ENCODE data around the gene ADAMTS13. TPM values are rescaled to one million over a fixed set of nuclear protein-coding genes. Genes with fewer than 3 reads are reported as not detected.

ADAMTS13 gene
- total RNA-seq, 1 donor from 2014 or later: 2.0 TPM

- Histone ChIP-seq H3K9me3 (no peaks in the 10 kb centered on the region), H3K4me1 (no peaks in the 10 kb centered on the region), H3K27me3 (no peaks in the 10 kb centered on the region), H3K36me3 (no peaks in the 10 kb centered on the region), H3K4me3 (no peak overlapping the region), H3K27ac (no peak overlapping the region)
- intact Hi-C loops (cut with DNase I): no loop called here
- TF ChIP-seq, protein P1, sequence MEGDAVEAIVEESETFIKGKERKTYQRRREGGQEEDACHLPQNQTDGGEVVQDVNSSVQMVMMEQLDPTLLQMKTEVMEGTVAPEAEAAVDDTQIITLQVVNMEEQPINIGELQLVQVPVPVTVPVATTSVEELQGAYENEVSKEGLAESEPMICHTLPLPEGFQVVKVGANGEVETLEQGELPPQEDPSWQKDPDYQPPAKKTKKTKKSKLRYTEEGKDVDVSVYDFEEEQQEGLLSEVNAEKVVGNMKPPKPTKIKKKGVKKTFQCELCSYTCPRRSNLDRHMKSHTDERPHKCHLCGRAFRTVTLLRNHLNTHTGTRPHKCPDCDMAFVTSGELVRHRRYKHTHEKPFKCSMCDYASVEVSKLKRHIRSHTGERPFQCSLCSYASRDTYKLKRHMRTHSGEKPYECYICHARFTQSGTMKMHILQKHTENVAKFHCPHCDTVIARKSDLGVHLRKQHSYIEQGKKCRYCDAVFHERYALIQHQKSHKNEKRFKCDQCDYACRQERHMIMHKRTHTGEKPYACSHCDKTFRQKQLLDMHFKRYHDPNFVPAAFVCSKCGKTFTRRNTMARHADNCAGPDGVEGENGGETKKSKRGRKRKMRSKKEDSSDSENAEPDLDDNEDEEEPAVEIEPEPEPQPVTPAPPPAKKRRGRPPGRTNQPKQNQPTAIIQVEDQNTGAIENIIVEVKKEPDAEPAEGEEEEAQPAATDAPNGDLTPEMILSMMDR (IDR thresholded peaks at IDR 0.05): no peak
- no peak for ATAC-seq
- no peak for DNase-seq
Measured at GRCh38 chr9:133383438-133383837, 38.7 kb upstream of the ADAMTS13 start.

DNA sequence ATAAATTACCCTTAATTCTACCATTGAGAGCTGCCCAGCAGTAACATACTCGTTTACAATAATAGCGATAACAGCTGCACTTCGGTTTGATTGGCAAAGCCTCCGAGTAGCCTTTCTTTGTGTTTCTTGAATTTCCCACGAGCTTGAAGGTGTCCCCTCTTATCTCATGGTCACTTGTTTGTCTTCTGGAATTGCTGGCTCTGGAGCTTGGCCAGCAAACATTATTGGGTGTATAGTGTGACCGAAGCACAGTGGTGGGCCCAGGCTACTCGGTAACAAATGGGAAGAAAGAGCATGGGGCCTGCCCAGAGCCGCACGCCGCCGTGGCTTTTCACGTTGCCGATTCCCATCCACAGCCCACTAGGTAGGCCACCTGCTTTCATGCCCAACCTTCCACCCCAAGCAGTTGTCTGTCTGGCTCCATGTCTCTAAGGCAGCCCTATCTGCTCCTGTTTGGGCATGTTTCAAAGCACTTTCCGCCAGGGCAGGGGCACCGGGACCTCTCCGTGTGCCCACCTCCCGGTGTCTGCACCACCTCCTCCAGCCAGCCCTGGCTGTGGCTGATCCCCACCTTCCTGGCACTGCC, 37.3 kb upstream of the ADAMTS13 start:
- intact Hi-C loops (cut with DNase I): no loop called here
- no peaks in the 10 kb centered on the region for H3K4me1 ChIP-seq
- DNase-seq (no peak), ATAC-seq (no peak)
- TF ChIP-seq, protein P1 (IDR thresholded peaks at IDR 0.05): no peak
- no peaks in the 10 kb centered on the region for H3K9me3 ChIP-seq
- H3K4me3 ChIP-seq: no peak overlapping the region
- no peaks in the 10 kb centered on the region for H3K27me3 ChIP-seq
- H3K36me3 ChIP-seq: no peaks in the 10 kb centered on the region
- H3K27ac ChIP-seq: no peak overlapping the region

- Histone ChIP-seq H3K36me3 (no peaks in the 10 kb centered on the region), H3K4me3 (no peak overlapping the region), H3K9me3 (no peaks in the 10 kb centered on the region), H3K27ac (no peak overlapping the region), H3K27me3 (no peaks in the 10 kb centered on the region), H3K4me1 (no peaks in the 10 kb centered on the region)
- intact Hi-C loops (cut with DNase I): no loop called here
- TF ChIP-seq, protein P1 (IDR thresholded peaks at IDR 0.05): no peak
- DNase-seq (no peak), ATAC-seq (no peak)
Measured at GRCh38 chr9:133385452-133385851, 36.7 kb upstream of the ADAMTS13 start.

DNA sequence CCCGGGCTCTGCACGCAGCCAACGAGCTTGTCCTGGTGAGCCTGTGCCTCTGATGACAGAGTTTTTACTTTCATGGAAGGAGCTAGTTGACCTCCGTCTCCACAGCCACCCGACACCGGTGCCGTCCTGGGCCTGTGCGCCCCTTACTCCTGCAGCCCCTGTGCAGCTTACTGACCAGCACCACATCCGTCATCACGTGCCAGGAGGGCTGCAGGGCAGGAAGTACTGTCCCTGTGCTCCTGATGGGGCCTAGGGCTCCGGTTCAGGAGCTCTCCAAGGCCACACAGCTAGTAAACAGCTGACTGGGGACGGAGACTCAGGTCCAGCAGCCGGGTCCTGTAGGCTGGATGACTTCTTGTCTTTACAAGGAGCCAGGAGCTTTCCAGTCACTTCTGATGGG, 35.8 kb upstream of the ADAMTS13 start:
- H3K27me3 ChIP-seq: no peaks in the 10 kb centered on the region
- no peak for DNase-seq
- H3K27ac ChIP-seq: no peak overlapping the region
- no peaks in the 10 kb centered on the region for H3K4me1 ChIP-seq
- TF ChIP-seq, protein P1 (IDR thresholded peaks at IDR 0.05): no peak
- no peak overlapping the region for H3K4me3 ChIP-seq
- intact Hi-C loops (cut with DNase I): no loop called here
- H3K36me3 ChIP-seq: no peaks in the 10 kb centered on the region
- ATAC-seq: no peak
- no peaks in the 10 kb centered on the region for H3K9me3 ChIP-seq

GRCh38 chr9:133387680-133388079, 34.5 kb upstream of the ADAMTS13 start:
- no peak overlapping the region for H3K27ac ChIP-seq
- TF ChIP-seq, protein P1 (IDR thresholded peaks at IDR 0.05): no peak
- H3K27me3 ChIP-seq: no peaks in the 10 kb centered on the region
- no peaks in the 10 kb centered on the region for H3K9me3 ChIP-seq
- intact Hi-C loops (cut with DNase I): no loop called here
- H3K4me3 ChIP-seq: no peak overlapping the region
- ATAC-seq (no peak), DNase-seq (no peak)
- H3K36me3 ChIP-seq: no peaks in the 10 kb centered on the region
- H3K4me1 ChIP-seq: no peaks in the 10 kb centered on the region

GRCh38 chr9:133389025-133389557, 33.1 kb upstream of the ADAMTS13 start:
- no peak for ATAC-seq
- intact Hi-C loops (cut with DNase I): no loop called here

More at GRCh38 chr9:133389025-133389557, 33.1 kb upstream of the ADAMTS13 start:
- no peak overlapping the region for H3K4me3 ChIP-seq
- H3K27ac ChIP-seq: no peak overlapping the region
- TF ChIP-seq, protein P1 (IDR thresholded peaks at IDR 0.05): no peak
- H3K27me3 ChIP-seq: peaks cover 5% of the 10 kb centered on the region
- no peak for DNase-seq
- H3K9me3 ChIP-seq: no peaks in the 10 kb centered on the region
- no peaks in the 10 kb centered on the region for H3K36me3 ChIP-seq
- H3K4me1 ChIP-seq: no peaks in the 10 kb centered on the region

Data from upper lobe of right lung (tissue), 1 donor.